ENCODE data around the gene HCRTR1. TPM values are rescaled to one million over a fixed set of nuclear protein-coding genes. Genes with fewer than 3 reads are reported as not detected.

Gene HCRTR1
- total RNA-seq, 1 donor from 2014 or later, result 0.53 TPM

DNA sequence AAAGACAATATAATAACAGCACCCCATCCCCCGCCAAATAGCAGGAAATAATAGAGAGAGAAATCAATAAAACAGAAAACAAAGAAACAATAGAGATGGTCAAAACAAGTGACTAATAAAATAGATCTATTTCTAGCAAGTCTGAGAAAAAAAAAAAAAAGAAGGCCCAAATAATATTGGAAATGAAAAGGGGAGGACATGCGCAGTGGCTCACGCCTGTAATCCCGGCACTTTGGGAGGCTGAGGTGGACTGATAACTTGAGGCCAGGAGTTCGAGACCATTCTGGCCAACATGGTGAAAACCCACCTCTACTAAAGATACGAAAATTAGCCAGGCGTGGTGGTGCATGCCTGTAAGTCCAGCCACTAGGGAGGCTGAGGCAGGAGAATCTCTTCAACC lies 18.5 kb upstream of the HCRTR1 start:
- DNase-seq (ENCODE audit: low read depth, low spot score), result no peak

DNA sequence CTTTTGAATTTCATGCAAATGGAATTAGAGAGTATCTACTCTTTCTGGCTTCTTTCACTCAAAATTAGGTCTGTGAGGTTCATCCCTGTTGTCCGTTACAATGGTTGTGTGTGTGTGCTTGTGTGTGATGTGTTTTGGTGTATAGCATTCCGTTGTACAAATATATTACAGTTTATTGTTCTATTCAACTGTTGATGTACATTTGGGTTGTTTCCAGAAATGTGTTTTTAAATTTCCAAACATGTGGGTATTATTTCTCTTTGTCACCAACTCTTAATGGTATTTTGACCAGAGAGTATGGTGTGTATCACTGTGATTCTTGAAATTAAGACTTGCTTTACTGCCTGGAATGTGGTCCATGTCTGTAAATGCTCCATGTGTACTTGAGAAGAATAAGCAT lies 16.8 kb upstream of the HCRTR1 start:
- DNase-seq (ENCODE audit: low read depth, low spot score), result no peak

DNA sequence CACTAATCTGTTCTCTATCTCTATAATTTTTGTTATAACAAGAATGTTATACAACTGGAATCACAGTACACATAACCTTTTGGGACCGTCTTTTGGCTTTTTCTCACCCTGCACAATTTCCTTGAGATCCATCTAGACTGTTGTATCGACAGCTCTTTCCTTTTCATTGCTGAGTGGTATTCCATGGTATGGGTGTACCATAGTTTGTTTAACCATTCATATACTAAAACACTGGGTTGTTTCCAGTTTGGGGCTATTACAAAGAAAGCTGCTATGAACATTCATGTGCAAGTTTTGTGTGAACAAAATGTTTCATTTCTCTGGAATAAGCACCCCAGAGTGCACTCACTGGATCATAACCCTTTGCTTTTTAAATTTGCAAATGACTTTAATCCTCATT lies 15.4 kb upstream of the HCRTR1 start:
- no peak for DNase-seq (ENCODE audit: low read depth, low spot score)

DNA sequence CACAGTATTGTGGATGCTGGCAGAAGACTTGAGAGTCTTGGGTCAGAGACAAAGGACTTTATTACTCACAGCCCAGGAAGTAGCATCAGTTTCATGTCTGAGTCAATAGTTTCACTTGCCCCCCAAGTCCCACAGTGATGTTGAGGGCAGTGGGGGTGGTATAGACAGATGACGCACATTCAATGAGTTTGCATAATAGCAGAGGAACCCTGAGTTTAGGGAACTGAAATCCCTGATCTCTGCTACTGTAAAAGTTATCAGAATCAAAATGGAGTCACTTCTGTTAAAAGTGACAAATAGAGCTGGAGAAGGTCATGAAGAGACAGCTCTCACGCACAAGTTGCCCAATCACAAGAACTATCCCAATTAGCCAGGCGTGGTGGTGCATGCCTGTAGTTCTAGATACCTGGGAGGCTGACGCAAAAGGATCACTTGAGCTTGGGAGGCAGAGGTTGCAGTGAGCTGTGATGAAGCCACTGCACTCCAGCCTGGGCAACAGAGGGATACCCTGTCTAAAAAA lies 11.5 kb upstream of the HCRTR1 start:
- no peak for DNase-seq (ENCODE audit: low read depth, low spot score)

DNA sequence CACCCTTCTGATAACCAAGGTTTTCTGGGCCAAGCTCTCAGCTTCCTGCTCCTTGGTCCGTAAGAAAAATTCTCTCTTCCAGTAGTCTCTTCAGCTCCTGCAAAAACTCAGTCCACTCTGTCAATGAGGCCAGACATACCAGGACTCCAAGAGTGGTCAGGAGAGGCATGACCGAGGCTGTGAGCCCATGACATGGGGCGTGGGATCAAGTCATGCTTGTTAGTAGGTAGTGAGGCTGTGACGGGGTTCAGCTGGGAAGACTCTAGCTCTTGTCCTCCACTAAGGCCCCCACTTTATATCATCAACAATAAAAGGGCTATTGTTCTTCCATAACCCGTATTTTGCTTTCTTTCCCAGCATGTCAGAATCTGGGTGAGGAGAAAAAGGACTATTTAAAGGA lies 10.1 kb upstream of the HCRTR1 start:
- DNase-seq (ENCODE audit: low read depth, low spot score), result no peak

DNA sequence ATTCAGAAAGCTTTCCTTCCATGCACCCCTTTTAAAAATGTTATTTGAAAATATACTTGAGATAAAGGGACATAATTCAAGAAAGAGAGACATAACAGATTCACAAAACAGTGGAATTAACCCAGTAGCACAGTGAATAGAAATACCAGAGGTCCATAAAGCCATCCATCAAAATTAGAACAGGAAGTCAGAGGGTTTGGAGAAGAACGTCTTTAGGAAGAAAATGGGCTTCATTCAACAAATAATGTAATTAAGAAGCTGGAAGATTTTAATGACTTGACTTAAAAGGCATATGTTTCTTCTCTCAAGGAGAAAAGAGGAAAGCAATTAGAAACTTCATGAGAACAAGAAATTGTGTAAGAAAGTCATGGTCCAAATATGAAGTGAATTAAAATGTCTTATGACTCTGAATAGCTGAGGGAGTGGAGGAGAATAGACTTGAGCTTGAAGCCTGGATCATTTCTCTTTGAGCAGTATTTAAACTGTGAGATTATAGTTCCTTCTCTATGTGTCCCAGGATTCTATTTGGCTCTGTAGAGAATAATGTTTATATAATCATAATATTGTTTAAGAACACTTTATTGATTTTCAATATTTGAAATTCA lies 7.9 kb upstream of the HCRTR1 start:
- DNase-seq (ENCODE audit: low read depth, low spot score), result no peak

DNA sequence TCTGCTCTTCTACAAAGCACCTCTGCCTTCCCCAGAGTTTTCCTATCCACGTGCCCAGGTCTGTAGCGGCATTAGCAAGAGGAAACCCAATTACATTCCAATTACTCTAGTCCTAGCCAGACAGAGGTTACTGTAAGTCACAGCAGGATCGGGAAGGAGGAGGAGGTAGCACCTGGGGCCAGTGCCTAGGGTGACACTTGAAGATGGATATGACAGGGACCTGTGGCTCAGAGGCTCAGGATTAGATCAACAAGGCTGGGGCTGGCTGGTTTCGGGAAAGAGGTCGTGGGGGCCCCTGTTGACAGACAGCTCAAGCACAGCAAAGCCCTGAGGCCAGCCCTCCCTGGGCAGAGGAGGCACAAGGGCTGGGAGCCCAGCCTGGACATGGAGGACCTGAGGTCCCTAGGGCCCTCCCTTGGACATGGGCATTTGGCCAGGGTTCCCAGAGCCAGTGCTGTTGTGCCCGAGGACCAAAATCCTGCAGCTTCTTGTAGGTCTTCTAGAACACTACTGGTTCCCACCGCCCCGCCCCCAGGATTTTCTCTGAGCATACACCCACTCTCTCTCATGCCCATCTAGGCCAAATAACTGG lies 3.0 kb upstream of the HCRTR1 start:
- DNase-seq (ENCODE audit: low read depth, low spot score), result no peak

DNA sequence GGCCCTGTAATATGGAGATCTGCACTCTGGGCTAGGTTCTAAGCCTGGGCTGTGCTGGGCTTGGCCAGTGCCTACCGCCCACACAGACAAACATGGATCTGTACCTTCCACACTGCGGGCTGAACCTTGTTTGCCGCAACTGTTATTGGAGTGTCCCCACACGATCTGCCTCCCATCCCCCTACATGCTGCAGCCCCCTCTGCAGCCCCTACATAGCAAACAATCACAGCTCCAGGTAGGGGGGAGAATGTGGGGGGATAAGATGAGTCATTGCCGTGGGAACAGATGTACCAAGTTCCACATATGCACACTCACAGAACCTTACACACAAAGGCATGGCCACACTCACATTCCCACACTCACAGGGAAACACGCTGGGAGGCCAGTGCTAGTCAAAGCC lies 2.1 kb upstream of the HCRTR1 start:
- no peak for DNase-seq (ENCODE audit: low read depth, low spot score)

DNA sequence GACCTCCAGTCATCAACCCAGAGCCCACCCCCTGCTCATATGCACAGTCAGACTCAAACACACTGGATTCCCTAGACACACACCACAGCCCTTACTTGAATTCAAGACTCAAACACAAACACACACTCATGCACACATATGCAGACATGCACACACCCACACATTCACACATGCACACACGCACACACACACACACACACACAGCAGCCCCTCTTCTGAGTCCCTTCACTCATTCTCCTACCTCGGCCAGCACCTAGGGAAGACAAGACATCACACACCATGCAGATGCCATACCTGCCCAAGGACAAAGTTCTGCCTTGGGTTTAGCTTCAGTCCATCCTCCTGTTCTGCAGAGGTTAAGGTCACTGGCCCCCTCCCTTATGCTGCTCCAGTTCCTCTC lies 1.6 kb upstream of the HCRTR1 start:
- DNase-seq (ENCODE audit: low read depth, low spot score), result no peak

DNA sequence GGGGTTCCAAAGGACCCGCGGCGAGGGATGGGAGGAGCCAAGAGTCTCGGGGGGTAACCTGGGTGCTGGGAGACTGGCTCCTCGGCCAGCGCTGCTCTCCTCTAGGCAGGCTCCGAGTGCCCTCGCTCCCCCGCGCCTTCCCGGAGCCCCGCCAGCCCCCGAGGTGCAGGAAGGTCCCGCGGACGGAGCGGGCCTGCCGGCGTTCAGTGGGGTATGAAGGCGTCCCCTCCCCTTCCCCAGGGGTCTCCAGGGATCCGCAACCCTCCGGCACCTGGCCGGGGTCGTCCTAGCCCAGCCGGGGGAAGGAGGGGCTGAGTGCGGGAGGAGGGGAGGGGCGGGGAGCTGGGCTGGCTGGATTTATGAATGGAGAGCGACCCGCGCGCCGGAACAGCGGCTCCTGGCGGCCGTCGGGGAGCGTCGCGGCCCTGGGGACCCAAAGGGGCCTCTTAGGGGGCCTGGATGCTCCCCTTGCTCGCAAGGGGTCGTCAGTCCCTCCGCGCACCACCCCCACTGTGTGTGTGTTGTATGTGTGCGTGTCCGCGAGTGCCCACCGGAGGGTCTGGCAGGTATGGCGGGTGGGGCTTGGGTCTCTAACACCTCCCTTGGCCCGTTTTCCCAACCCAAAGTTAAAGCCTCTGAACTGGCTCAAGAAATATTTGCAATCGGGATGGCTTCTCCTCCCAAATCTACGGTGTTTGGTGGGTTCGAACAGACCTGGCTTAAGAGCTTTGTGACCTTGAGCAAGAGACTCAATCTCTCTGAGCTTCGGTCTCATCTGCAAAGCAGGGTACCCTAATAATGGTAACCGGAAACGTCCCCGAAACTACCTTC lies 642 bp downstream of the HCRTR1 start:
- DNase-seq (ENCODE audit: low read depth, low spot score), result no peak

DNA sequence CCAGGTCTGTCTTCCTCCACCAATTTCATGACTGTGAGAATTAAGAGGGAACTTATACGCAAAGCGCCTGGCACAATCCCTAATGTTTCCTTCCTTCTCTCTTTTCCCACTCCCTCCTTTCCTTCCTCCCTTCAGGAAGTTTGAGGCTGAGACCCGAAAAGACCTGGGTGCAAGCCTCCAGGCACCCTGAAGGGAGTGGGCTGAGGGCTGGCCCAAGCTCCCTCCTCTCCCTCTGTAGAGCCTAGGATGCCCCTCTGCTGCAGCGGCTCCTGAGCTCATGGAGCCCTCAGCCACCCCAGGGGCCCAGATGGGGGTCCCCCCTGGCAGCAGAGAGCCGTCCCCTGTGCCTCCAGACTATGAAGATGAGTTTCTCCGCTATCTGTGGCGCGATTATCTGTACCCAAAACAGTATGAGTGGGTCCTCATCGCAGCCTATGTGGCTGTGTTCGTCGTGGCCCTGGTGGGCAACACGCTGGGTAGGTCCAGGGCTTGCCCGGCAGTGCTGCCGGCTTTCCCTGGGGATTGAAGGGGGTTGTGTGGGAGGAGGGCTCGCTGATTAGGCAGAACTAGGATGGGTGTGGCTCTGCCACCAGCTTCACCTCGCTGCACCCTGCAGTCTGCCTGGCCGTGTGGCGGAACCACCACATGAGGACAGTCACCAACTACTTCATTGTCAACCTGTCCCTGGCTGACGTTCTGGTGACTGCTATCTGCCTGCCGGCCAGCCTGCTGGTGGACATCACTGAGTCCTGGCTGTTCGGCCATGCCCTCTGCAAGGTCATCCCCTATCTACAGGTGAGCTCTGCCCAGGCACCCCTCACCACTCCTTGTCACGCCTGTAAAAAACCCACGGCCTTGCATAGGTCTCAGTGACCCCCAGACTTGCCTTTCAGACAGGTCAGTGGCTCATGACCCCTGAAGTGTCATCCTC lies 1.7 kb downstream of the HCRTR1 start:
- DNase-seq (ENCODE audit: low read depth, low spot score), result no peak

DNA sequence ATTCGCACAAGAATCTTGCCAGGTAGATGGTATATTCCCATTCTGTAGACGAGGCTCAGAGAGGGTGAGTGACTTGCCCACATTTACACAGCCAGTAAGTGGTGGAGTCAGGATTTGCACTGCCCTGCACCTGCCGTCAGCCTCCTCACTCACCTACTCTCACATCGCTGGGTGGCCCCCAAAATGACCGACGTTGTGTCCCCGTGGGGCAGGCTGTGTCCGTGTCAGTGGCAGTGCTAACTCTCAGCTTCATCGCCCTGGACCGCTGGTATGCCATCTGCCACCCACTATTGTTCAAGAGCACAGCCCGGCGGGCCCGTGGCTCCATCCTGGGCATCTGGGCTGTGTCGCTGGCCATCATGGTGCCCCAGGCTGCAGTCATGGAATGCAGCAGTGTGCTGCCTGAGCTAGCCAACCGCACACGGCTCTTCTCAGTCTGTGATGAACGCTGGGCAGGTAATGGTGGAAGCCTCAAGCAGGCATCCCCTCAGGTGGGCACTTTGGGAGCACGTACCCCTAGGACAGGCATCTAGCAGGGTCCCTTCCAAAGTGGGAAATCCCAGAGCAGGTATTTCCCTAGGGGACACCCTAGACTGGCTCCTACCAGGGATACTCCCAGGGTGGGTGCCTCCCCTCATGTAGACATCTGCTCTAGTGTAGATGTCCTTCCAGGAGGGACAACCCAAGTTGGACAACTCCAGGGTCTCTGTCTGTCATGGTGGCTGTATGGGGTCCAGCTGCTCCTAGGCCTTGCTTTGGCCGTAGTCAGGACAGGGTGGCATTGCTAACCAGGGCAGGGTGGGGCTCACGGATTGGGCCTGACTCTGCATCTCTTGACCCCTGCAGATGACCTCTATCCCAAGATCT lies 3.4 kb downstream of the HCRTR1 start:
- no peak for DNase-seq (ENCODE audit: low read depth, low spot score)

DNA sequence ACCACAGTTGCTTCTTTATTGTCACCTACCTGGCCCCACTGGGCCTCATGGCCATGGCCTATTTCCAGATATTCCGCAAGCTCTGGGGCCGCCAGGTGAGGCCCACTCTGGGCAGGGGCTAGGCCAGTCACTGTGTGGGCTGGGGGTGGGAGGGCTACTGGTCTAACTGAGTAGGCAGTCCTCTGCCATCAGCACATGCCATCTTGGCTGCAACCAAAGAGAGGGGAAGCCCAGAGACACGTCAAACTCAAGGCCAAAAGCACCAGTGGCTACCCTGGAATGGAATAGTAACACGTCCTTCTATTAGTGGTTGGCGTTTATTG lies 4.0 kb downstream of the HCRTR1 start:
- no peak for DNase-seq (ENCODE audit: low read depth, low spot score)

DNA sequence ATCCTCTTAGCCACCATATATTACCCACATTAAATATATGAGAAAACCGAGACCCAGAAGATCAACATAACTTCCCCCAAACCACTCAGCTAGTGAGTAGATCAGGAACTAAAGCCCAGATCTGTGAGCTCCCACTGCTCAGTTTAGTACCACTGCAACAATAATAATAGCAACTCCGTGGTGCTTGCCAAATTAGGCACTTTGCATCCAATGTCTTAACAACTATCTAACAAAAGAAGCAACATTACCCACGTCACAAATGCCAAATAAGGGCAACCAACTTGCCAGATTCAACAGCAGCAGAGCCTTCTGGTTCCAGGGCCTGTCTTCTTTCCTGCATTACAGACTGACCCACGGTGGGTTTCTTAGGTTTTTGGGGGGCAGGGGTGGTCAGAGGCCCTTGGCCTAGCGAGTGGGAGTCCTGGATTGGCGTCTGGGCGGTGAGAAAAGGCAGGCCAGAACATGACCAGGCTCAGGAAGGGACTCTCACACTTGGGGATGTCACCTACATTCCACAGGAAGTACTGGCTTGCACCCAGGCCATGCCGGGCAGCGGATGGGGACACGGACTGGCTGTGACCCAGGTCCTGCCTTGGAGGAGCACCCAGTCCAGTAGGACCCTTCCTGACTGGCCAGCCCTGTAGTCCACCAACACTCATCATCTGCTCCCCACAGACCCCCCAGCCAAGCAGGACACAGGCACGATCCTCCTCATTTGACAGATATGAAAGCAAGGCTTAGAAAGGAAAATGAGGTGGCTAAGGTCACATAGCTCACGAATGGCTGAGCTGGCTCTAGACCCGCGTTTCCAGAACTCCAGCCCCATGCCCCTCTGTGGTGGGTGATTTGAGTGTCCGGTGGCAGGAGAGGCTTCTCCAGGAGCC lies 4.6 kb downstream of the HCRTR1 start:
- DNase-seq (ENCODE audit: low read depth, low spot score), result no peak

DNA sequence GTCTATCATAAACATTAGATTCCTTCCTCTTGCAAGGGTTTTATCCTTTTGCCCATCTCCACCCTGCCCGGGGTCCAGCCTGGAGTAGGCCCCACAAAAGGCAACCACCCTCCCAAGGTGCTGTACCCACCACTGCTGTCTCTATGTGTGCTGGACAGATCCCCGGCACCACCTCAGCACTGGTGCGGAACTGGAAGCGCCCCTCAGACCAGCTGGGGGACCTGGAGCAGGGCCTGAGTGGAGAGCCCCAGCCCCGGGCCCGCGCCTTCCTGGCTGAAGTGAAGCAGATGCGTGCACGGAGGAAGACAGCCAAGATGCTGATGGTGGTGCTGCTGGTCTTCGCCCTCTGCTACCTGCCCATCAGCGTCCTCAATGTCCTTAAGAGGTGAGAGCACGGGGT lies 5.9 kb downstream of the HCRTR1 start:
- DNase-seq (ENCODE audit: low read depth, low spot score), result no peak

DNA sequence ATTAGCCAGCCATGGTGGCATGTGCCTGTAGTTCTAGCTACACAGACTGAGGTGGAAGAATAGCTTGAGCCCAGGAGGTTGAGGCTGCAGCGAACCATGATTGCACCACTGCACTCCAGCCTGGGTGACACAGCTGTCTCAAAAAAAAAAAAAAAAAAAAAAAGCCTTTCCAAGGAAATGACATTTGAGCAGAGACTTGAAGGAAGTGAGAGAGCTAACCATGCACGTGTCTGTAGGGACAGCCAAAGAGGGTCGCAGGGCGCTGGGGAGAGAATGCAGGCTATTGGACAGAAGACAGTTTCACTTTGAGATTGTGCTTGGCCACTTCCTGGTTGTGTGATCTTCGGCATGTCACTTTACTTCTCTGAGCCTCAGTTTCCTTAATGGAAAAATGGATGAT lies 6.8 kb downstream of the HCRTR1 start:
- no peak for DNase-seq (ENCODE audit: low read depth, low spot score)

DNA sequence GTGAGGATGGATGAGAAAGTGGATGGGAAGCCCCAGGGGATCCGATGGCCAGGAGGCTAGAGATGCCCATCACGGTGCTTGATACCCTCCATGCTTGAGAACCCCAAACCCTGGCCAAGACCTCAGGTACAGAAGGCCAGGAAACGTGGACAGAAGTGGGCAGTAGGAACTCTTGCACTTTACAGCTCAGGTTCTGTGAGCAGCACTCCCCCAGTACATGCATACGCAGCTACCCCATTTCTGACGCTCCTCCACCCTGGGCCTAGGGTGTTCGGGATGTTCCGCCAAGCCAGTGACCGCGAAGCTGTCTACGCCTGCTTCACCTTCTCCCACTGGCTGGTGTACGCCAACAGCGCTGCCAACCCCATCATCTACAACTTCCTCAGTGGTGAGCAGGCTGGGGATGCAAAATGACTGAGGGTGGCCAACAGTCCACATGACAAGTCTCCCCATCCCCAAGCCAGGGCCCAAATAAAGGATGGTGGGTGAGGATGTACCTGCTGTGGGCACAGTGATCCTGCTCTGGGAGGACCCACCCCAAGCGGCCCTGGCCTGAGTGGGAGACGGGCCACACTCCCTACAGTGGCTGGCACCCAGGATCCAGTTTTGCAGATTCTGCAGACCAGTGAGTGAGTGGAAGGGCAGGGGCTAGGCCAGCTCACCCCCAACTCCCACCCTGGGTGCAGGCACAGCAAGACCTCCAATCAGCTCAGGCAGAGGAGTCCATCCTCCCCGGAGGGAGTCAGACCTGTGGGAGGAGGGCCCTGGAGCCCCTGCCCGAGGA lies 7.4 kb downstream of the HCRTR1 start:
- no peak for DNase-seq (ENCODE audit: low read depth, low spot score)

DNA sequence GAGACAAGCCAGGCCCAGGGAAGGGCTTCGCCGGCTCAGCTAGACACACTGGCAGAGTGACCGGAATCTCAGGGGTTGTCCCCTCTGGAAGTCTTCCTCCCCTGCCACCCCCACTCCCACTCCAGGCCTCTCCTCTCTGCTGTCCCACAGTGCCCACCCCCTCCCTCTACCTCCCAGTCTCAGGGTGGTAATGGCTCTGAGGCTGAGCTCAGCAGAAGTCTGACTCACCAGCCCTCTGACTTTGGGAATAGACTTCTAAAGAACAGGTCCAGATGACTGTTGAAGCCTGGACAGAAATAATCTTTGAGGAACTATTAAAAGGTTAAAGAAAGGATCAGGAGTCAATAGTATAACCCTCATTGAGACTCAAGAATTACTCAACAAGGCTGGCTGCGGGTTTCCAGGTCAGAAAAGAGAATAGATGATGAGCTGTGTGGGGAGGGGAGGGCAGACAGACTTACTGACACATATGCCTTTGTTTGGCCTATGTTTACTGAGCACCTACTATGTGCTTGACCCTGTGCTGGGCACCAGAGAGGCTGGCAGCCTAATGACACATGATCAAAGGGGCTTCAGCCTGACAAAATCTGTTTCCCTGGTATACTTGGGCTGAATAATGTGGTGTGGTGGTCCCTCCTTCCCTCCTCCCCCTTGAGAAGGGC lies 8.2 kb downstream of the HCRTR1 start:
- no peak for DNase-seq (ENCODE audit: low read depth, low spot score)

Data from pulmonary artery endothelial cell (primary cell).